Measurements from ENCODE around the gene B3GAT2.

GRCh38 chr6:70841112-70841511 is 115.7 kb downstream of the B3GAT2 start:
- TF ChIP-seq, protein P1, sequence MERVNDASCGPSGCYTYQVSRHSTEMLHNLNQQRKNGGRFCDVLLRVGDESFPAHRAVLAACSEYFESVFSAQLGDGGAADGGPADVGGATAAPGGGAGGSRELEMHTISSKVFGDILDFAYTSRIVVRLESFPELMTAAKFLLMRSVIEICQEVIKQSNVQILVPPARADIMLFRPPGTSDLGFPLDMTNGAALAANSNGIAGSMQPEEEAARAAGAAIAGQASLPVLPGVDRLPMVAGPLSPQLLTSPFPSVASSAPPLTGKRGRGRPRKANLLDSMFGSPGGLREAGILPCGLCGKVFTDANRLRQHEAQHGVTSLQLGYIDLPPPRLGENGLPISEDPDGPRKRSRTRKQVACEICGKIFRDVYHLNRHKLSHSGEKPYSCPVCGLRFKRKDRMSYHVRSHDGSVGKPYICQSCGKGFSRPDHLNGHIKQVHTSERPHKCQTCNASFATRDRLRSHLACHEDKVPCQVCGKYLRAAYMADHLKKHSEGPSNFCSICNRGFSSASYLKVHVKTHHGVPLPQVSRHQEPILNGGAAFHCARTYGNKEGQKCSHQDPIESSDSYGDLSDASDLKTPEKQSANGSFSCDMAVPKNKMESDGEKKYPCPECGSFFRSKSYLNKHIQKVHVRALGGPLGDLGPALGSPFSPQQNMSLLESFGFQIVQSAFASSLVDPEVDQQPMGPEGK (CRISPR knock-in tag; IDR thresholded peaks at IDR 0.05; ENCODE audit: borderline replicate concordance), result no peak
- TF ChIP-seq TCF4 (CRISPR knock-in tag; IDR thresholded peaks at IDR 0.05; ENCODE audit: borderline replicate concordance) (peak; percentile 69; the same call in 1 of the 2 replicates), OSR1 (CRISPR knock-in tag; IDR thresholded peaks at IDR 0.05) (no peak), ZNF70 (CRISPR knock-in tag; IDR thresholded peaks at IDR 0.05) (no peak), ZFP3 (CRISPR knock-in tag; IDR thresholded peaks at IDR 0.05) (no peak), SNAI2 (CRISPR knock-in tag; IDR thresholded peaks at IDR 0.05) (no peak), CSDC2 (CRISPR knock-in tag; IDR thresholded peaks at IDR 0.05) (no peak), ARNTL (CRISPR knock-in tag; IDR thresholded peaks at IDR 0.05; ENCODE audit: borderline replicate concordance, low read depth) (no peak), CSRNP3 (CRISPR knock-in tag; IDR thresholded peaks at IDR 0.05) (no peak), ZNF8 (CRISPR knock-in tag; IDR thresholded peaks at IDR 0.05) (no peak), ZFP30 (CRISPR knock-in tag; IDR thresholded peaks at IDR 0.05) (no peak)
- TF ChIP-seq, protein P2, sequence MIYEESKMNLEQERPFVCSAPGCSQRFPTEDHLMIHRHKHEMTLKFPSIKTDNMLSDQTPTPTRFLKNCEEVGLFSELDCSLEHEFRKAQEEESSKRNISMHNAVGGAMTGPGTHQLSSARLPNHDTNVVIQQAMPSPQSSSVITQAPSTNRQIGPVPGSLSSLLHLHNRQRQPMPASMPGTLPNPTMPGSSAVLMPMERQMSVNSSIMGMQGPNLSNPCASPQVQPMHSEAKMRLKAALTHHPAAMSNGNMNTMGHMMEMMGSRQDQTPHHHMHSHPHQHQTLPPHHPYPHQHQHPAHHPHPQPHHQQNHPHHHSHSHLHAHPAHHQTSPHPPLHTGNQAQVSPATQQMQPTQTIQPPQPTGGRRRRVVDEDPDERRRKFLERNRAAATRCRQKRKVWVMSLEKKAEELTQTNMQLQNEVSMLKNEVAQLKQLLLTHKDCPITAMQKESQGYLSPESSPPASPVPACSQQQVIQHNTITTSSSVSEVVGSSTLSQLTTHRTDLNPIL (CRISPR knock-in tag; IDR thresholded peaks at IDR 0.05; ENCODE audit: low read depth), result no peak
- TF ChIP-seq, protein P3, sequence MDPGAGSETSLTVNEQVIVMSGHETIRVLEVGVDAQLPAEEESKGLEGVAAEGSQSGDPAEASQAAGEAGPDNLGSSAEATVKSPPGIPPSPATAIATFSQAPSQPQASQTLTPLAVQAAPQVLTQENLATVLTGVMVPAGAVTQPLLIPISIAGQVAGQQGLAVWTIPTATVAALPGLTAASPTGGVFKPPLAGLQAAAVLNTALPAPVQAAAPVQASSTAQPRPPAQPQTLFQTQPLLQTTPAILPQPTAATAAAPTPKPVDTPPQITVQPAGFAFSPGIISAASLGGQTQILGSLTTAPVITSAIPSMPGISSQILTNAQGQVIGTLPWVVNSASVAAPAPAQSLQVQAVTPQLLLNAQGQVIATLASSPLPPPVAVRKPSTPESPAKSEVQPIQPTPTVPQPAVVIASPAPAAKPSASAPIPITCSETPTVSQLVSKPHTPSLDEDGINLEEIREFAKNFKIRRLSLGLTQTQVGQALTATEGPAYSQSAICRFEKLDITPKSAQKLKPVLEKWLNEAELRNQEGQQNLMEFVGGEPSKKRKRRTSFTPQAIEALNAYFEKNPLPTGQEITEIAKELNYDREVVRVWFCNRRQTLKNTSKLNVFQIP (CRISPR knock-in tag; IDR thresholded peaks at IDR 0.05; ENCODE audit: borderline replicate concordance, low read depth), result no peak
